B cell (primary cell): ENCODE data around the gene SOD3. TPM values are rescaled to one million over a fixed set of nuclear protein-coding genes. Genes with fewer than 3 reads are reported as not detected.

Experiments
- ATAC-seq: fragments of 200-7000 bp; cut with Tn5 transposase; one replicate; pipeline ENCODE4 v1.10.0; 2021; ENCODE audit warnings: low read depth, mild to moderate bottlenecking, moderate number of reproducible peaks, moderate library complexity
- CTCF ChIA-PET: fragments of 350-600 bp; sonication (Branson Sonifier 250); formaldehyde crosslinking; loops from one replicate; lab custom pipeline; 2021; ENCODE audit warnings: antibody characterized with exemption, inconsistent platforms; lab: Charles Lee
- POLR2A ChIA-PET: fragments of 350-600 bp; sonication (Branson Sonifier 250); formaldehyde crosslinking; loops from one replicate; lab custom pipeline; 2021; ENCODE audit warnings: antibody characterized with exemption; lab: Charles Lee
- DNase-seq: peaks from one replicate; pipeline ENCODE4 v3.0.0; 2013
- H2AFZ ChIP-seq: 2 replicates; pipeline ENCODE4 v1.6.1; 2012; ENCODE audit warnings: mild to moderate bottlenecking, low read depth, low read length; ENCODE audit not compliant: insufficient read depth, poor library complexity, severe bottlenecking
- H3K27ac ChIP-seq, 2 donors: 1 replicate in 1 of 2; 2 replicates in 1 of 2; pipeline ENCODE4 v1.5.1; 2012 to 2013; ENCODE audit warnings: low read length in 2 of 2, mild to moderate bottlenecking in 2 of 2, moderate library complexity in 1 of 2
- H3K27me3 ChIP-seq, 4 experiments: fragments of 200-600 bp in 1 of 4; sonication (generic) in 1 of 4; replicated peaks in 1 of 4; 1 replicate in 2 of 4; 2 replicates in 2 of 4; pipeline versions ENCODE4 v1.6.1 to v1.7.0; 2013 to 2016; ENCODE audit warnings: low read length in 3 of 4, mild to moderate bottlenecking in 2 of 4, mixed read lengths in 1 of 4, moderate library complexity in 1 of 4; ENCODE audit not compliant: insufficient read depth in 4 of 4, control insufficient read depth in 3 of 4; ENCODE audit errors: control extremely low read depth in 1 of 4
- H3K36me3 ChIP-seq, 2 experiments: replicated peaks in 1 of 2; 1 replicate in 1 of 2; 2 replicates in 1 of 2; pipeline versions ENCODE4 v1.6.1 to v1.7.1; 2013; ENCODE audit warnings: low read length in 1 of 2; ENCODE audit not compliant: insufficient read depth in 2 of 2, control insufficient read depth in 1 of 2; ENCODE audit errors: control extremely low read depth in 1 of 2, extremely low read depth in 1 of 2
- H3K4me1 ChIP-seq, 2 donors: fragments of 200-600 bp in 1 of 2; sonication (generic) in 1 of 2; 1 replicate in 1 of 2; 2 replicates in 1 of 2; pipeline versions ENCODE4 v1.5.1 to v1.6.1; 2013 to 2017; ENCODE audit warnings: low read length in 2 of 2; ENCODE audit not compliant: control insufficient read depth in 2 of 2, insufficient read depth in 2 of 2
- H3K4me2 ChIP-seq: replicated peaks from 2 replicates; pipeline ENCODE3; 2012; ENCODE audit warnings: mild to moderate bottlenecking, low read depth, low read length; ENCODE audit not compliant: poor library complexity, severe bottlenecking
- H3K4me3 ChIP-seq, 5 experiments: fragments of 200-600 bp in 1 of 5; sonication (generic) in 1 of 5; 1 replicate in 3 of 5; 2 replicates in 2 of 5; pipeline versions ENCODE4 v1.5.1 to v1.7.0; 2011 to 2016; ENCODE audit warnings: low read length in 4 of 5, mild to moderate bottlenecking in 4 of 5, low read depth in 2 of 5, control low read depth in 1 of 5, moderate library complexity in 1 of 5; ENCODE audit not compliant: insufficient read depth in 1 of 5; ENCODE audit errors: control extremely low read depth in 1 of 5, extremely low read depth in 1 of 5
- H3K79me2 ChIP-seq: fragments of 200-600 bp; sonication (generic); one replicate; pipeline ENCODE4 v1.6.0; 2016; ENCODE audit warnings: low read length; ENCODE audit not compliant: control insufficient read depth, insufficient read depth
- H3K9ac ChIP-seq: fragments of 200-600 bp; sonication (generic); 2 replicates; pipeline ENCODE4 v1.6.1; 2017; ENCODE audit warnings: mild to moderate bottlenecking, low read length, moderate library complexity
- H3K9me3 ChIP-seq, 3 donors: one replicate each; pipeline versions ENCODE4 v1.6.1 to v1.7.1; 2013; ENCODE audit warnings: low read length in 2 of 3; ENCODE audit not compliant: control insufficient read depth in 2 of 3, insufficient read depth in 1 of 3; ENCODE audit errors: control extremely low read depth in 1 of 3
- H4K20me1 ChIP-seq: 2 replicates; pipeline ENCODE4 v1.6.0; 2012; ENCODE audit warnings: mild to moderate bottlenecking, low read length; ENCODE audit not compliant: insufficient read depth, control insufficient read depth, poor library complexity, severe bottlenecking
- H3K27ac Mint-ChIP-seq: one replicate; pipeline ENCODE4 v1.8.0; 2021; ENCODE audit warnings: mixed read lengths
- H3K27me3 Mint-ChIP-seq: one replicate; pipeline ENCODE4 v1.8.0; 2021; ENCODE audit warnings: mixed read lengths
- H3K4me1 Mint-ChIP-seq: one replicate; pipeline ENCODE4 v1.8.0; 2021; ENCODE audit warnings: mixed read lengths
- H3K4me3 Mint-ChIP-seq: one replicate; pipeline ENCODE4 v1.8.0; 2021; ENCODE audit warnings: mixed read lengths
- H3K9me3 Mint-ChIP-seq: one replicate; pipeline ENCODE4 v1.8.0; 2022; ENCODE audit warnings: mixed read lengths; ENCODE audit not compliant: insufficient read depth
- EZH2 ChIP-seq: IDR thresholded peaks from 2 replicates; pipeline ENCODE4 v1.6.1; 2012; ENCODE audit warnings: borderline replicate concordance, low read depth, mild to moderate bottlenecking, moderate library complexity, low read length; ENCODE audit not compliant: insufficient read depth, poor library complexity, severe bottlenecking
- WGBS: methylation state at CpG from one replicate; pipeline ENCODE4 v1.1.5; 2013; ENCODE audit warnings: missing lambda C conversion rate; ENCODE audit not compliant: insufficient coverage; 5-methylcytosine and 5-hydroxymethylcytosine counted together
- intact Hi-C: fragments of 100-400 bp; cut with micrococcal nuclease; formaldehyde crosslinking; loops from one replicate; pipeline ENCODE4 v1.10.0; 2022
- polyA plus RNA-seq: library from polyadenylated mRNA; depleted of rRNA; stranded (reverse); fragments of >200 nt; gene quantifications from 2 replicates; pipeline ENCODE4 v1.2.3, GENCODE V29; 2012
- total RNA-seq, 2 donors: library from RNA; stranded (reverse); fragments of 120-200 nt in 1 of 2; gene quantifications; 1 replicate in 1 of 2; 2 replicates in 1 of 2; pipeline versions ENCODE4 v1.2.3 to v1.2.4, GENCODE V29; 2013 to 2022
- TF ChIP-seq, protein P1 (sequence below): fragments of 200-600 bp; IDR thresholded peaks from one replicate; pipeline ENCODE4 v1.8.0; 2022; ENCODE audit warnings: antibody characterized with exemption, mild to moderate bottlenecking

SOD3 gene
- total and polyA plus RNA-seq, 2 donors (not counting 1 experiment from before 2014, with no cell fraction given), result not detected

DNA sequence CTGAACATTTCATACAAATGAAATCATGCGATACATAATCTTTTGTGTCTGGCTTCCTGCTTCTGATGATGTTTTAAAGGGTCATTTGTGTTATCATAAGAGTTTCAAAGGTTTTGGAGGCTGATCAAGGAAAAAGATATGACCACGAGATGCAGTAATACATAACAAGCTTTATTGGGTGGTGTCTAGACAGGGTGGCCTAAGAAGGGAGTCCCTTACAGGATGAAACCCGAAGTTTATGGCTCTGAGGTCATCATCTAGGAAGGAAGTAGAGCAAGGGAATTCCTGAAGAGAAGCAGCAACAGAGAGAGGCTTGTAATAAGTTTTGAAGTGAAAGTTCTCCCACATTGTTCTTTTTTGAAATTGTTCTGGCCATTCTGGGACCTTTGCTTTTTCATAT is 40.8 kb upstream of the SOD3 start:
- no peak overlapping the region for H3K27ac ChIP-seq
- no peak overlapping the region for H3K4me2 ChIP-seq
- no peaks in the 10 kb centered on the region for H3K79me2 ChIP-seq
- 6% methylated on average over 2 of the region's 3 CpGs for WGBS
- no peak overlapping the region for H2AFZ ChIP-seq
- ATAC-seq (no peak), DNase-seq (no peak)
- no peaks in the 10 kb centered on the region for H3K4me1 Mint-ChIP-seq
- H3K4me3 Mint-ChIP-seq, result no peak overlapping the region
- TF ChIP-seq, protein P1, sequence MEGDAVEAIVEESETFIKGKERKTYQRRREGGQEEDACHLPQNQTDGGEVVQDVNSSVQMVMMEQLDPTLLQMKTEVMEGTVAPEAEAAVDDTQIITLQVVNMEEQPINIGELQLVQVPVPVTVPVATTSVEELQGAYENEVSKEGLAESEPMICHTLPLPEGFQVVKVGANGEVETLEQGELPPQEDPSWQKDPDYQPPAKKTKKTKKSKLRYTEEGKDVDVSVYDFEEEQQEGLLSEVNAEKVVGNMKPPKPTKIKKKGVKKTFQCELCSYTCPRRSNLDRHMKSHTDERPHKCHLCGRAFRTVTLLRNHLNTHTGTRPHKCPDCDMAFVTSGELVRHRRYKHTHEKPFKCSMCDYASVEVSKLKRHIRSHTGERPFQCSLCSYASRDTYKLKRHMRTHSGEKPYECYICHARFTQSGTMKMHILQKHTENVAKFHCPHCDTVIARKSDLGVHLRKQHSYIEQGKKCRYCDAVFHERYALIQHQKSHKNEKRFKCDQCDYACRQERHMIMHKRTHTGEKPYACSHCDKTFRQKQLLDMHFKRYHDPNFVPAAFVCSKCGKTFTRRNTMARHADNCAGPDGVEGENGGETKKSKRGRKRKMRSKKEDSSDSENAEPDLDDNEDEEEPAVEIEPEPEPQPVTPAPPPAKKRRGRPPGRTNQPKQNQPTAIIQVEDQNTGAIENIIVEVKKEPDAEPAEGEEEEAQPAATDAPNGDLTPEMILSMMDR, result no peak
- TF ChIP-seq EZH2, result no peak
- H3K27me3 ChIP-seq, result no peaks in the 10 kb centered on the region
- no peak overlapping the region for H3K9ac ChIP-seq
- H4K20me1 ChIP-seq, result no peaks in the 10 kb centered on the region
- H3K36me3 ChIP-seq, result no peaks in the 10 kb centered on the region
- H3K27me3 Mint-ChIP-seq, result peaks cover 1% of the 10 kb centered on the region
- intact Hi-C loops, result no loop called here
- H3K4me3 ChIP-seq, result no peak overlapping the region
- H3K27ac Mint-ChIP-seq, result no peak overlapping the region
- H3K4me1 ChIP-seq, result no peaks in the 10 kb centered on the region
- ChIA-PET POLR2A (no interaction called here), CTCF (no interaction called here)
- H3K9me3 Mint-ChIP-seq, result peaks cover 8% of the 10 kb centered on the region
- H3K9me3 ChIP-seq, result peaks cover 0 to 10% (median 3%) of the 10 kb centered on the region in 3 donors

DNA sequence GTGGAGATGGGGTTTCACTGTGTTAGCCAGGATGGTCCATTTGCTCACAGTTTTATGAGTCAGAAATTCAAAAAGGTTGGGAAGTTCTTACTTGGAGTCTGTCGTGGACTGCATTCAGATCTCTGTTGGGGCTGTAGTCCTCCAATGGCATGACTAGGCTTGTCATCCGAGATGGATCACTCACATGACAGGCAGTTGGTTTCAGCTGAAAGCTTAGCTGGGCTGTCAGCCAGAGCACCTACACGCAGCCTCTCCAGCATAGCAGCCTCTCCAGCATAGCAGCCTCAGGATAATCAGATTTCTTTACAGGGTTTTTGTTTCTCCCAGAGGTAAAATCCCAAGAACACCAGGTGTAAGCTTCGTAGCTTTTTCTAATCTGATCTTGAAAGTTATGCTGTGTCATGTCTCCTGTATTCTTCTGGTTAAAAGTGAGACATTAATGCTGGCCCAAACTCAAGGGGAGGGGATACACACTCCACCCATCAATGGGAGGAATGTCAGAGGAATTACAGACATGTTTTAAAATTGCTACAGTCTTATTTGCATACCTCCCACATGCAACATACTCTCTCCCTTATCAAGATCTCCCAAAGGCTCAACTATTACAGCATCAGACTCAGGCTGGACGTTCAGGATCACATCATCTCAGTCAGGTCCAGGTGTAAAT is 31.6 kb upstream of the SOD3 start:
- Histone ChIP-seq H3K4me1 (no peaks in the 10 kb centered on the region), H3K9ac (no peak overlapping the region), H3K4me3 (no peak overlapping the region), H3K4me2 (no peak overlapping the region), H3K27me3 (no peaks in the 10 kb centered on the region), H3K9me3 (no peaks in the 10 kb centered on the region), H2AFZ (no peak overlapping the region), H4K20me1 (no peaks in the 10 kb centered on the region), H3K79me2 (no peaks in the 10 kb centered on the region), H3K27ac (no peak overlapping the region), H3K36me3 (no peaks in the 10 kb centered on the region)
- no peak for ATAC-seq
- H3K9me3 Mint-ChIP-seq, result peaks cover 5% of the 10 kb centered on the region
- WGBS, result 75% methylated on average over 4 of the region's 5 CpGs
- no peak overlapping the region for H3K4me3 Mint-ChIP-seq
- TF ChIP-seq, protein P1, result no peak
- TF ChIP-seq EZH2, result no peak
- H3K4me1 Mint-ChIP-seq, result no peaks in the 10 kb centered on the region
- CTCF ChIA-PET, result no interaction called here
- POLR2A ChIA-PET, result no interaction called here
- no peak for DNase-seq
- no peak overlapping the region for H3K27ac Mint-ChIP-seq
- intact Hi-C loops, result no loop called here
- H3K27me3 Mint-ChIP-seq, result peaks cover 3% of the 10 kb centered on the region
